ENCODE measurements around the gene TMEM143.
"Not testable (repeated sequence)": the region's sequence is repeated elsewhere in the genome, so short reads cannot be mapped to it uniquely, and the experiment has no call there.

The TMEM143 gene

GRCh38 chr19:48391100-48392005, 27.6 kb upstream of the TMEM143 start, which contains the start of gene KDELR1:
Gene KDELR1, minus strand, starts transcription at chr19:48391551. Its CDS starts 193 bp downstream, at chr19:48391358.
- no peak for DNase-seq (ENCODE audit: low read depth)

- no peak for DNase-seq (ENCODE audit: low read depth)
Observed at GRCh38 chr19:48390188-48391099, 26.7 kb upstream of the TMEM143 start.

GRCh38 chr19:48386981-48387380, 23.2 kb upstream of the TMEM143 start:
- no peak for DNase-seq (ENCODE audit: low read depth)

- DNase-seq (ENCODE audit: low read depth) = no peak
Observed at GRCh38 chr19:48385461-48386087, 21.8 kb upstream of the TMEM143 start.

- DNase-seq (ENCODE audit: low read depth) = no peak
Observed at GRCh38 chr19:48382286-48382685, 18.5 kb upstream of the TMEM143 start.

GRCh38 chr19:48381178-48381950, 17.6 kb upstream of the TMEM143 start:
- DNase-seq (ENCODE audit: low read depth) = no peak

- DNase-seq (ENCODE audit: low read depth) = no peak
Observed at GRCh38 chr19:48379058-48379457, 15.3 kb upstream of the TMEM143 start.

- no peak for DNase-seq (ENCODE audit: low read depth)
Observed at GRCh38 chr19:48378194-48378570, 14.4 kb upstream of the TMEM143 start.

GRCh38 chr19:48373567-48373966, 9.8 kb upstream of the TMEM143 start:
- no peak for DNase-seq (ENCODE audit: low read depth)

- DNase-seq (ENCODE audit: low read depth) = no peak
Observed at GRCh38 chr19:48372904-48373303, 9.2 kb upstream of the TMEM143 start.

- DNase-seq (ENCODE audit: low read depth) = not testable (repeated sequence)
Observed at GRCh38 chr19:48371771-48372170, 8.0 kb upstream of the TMEM143 start.

GRCh38 chr19:48371367-48371766, 7.6 kb upstream of the TMEM143 start:
- no peak for DNase-seq (ENCODE audit: low read depth)

- DNase-seq (ENCODE audit: low read depth) = no peak
Observed at GRCh38 chr19:48370955-48371354, 7.2 kb upstream of the TMEM143 start.

- no peak for DNase-seq (ENCODE audit: low read depth)
Observed at GRCh38 chr19:48368936-48369335, 5.2 kb upstream of the TMEM143 start.

GRCh38 chr19:48367855-48368254, 4.1 kb upstream of the TMEM143 start:
- no peak for DNase-seq (ENCODE audit: low read depth)

- DNase-seq (ENCODE audit: low read depth) = no peak
Observed at GRCh38 chr19:48365602-48366001, 1.9 kb upstream of the TMEM143 start.

- DNase-seq (ENCODE audit: low read depth) = no peak
Observed at GRCh38 chr19:48364598-48365348, 1.0 kb upstream of the TMEM143 start.

- DNase-seq (ENCODE audit: low read depth) = no peak
Observed at GRCh38 chr19:48363500-48363809, 285 bp downstream of the TMEM143 start.

GRCh38 chr19:48362716-48363499, 832 bp downstream of the TMEM143 start:
- peak; percentile 73 for DNase-seq (ENCODE audit: low read depth)

- DNase-seq (ENCODE audit: low read depth) = no peak
Observed at GRCh38 chr19:48361912-48362311, 1.8 kb downstream of the TMEM143 start.

Measured in GM04503 (cell line).